ENCODE results near the gene OOEP.

The OOEP gene

DNA sequence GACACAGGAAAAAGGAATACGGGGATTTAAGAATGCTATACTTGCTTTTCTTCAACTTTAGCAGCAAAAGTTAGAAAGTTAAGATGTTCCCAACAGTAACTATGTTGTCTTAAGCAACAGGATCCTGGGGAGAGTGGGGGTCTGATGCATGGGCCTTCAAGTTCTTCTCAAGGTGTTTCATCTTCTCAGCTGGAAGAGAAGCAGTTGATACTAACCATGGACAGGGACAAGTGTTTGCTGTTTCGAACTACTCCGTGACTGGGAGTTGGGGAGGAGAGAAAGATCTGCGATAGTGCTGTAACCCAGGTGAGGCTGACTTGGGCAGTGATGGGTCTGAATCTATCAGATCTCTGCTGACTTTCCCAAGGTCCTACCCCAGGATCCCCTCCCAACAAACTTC is 1.0 kb downstream of the OOEP start:
- H3K4me3 ChIP-seq (replicated peaks; ENCODE audit: low read depth, low read length), result no peak overlapping the region
- TF ChIP-seq, protein P1, sequence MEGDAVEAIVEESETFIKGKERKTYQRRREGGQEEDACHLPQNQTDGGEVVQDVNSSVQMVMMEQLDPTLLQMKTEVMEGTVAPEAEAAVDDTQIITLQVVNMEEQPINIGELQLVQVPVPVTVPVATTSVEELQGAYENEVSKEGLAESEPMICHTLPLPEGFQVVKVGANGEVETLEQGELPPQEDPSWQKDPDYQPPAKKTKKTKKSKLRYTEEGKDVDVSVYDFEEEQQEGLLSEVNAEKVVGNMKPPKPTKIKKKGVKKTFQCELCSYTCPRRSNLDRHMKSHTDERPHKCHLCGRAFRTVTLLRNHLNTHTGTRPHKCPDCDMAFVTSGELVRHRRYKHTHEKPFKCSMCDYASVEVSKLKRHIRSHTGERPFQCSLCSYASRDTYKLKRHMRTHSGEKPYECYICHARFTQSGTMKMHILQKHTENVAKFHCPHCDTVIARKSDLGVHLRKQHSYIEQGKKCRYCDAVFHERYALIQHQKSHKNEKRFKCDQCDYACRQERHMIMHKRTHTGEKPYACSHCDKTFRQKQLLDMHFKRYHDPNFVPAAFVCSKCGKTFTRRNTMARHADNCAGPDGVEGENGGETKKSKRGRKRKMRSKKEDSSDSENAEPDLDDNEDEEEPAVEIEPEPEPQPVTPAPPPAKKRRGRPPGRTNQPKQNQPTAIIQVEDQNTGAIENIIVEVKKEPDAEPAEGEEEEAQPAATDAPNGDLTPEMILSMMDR (IDR thresholded peaks at IDR 0.05; ENCODE audit: low read depth, low read length, missing control alignments), result no peak
- DNase-seq (ENCODE audit: extremely low read depth, low read depth), result no peak

DNA sequence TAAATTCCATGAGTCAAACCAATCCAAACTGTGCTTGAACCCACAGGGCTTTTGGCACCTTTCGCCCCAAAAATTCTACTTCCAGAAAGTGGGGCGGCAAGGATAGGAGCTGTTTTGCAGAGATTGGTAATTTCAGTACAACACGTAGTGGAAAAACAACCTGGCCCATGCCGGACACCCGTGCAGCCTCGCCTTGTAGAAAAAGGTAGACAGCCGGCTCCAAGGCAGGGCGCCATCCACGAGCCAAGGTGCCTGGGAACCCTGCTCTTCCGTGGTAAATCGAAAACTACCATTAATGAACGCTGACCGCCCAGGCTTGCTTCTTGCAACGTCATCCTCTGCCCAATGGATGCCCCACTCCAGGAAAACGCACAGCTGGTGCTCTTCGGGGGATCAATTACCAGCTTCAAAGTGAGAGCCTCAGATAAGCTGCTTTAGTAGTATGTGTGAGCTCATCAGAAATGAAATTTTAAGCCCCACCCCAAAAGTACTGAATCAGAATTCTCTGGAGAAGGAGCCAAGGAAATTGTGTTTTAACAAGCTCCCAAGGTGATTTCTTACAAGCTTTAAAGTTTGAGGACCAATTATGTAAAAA is 1.8 kb downstream of the OOEP start:
- TF ChIP-seq, protein P1 (IDR thresholded peaks at IDR 0.05; ENCODE audit: low read depth, low read length, missing control alignments), result no peak
- DNase-seq (ENCODE audit: extremely low read depth, low read depth), result no peak
- H3K4me3 ChIP-seq (replicated peaks; ENCODE audit: low read depth, low read length), result no peak overlapping the region

DNA sequence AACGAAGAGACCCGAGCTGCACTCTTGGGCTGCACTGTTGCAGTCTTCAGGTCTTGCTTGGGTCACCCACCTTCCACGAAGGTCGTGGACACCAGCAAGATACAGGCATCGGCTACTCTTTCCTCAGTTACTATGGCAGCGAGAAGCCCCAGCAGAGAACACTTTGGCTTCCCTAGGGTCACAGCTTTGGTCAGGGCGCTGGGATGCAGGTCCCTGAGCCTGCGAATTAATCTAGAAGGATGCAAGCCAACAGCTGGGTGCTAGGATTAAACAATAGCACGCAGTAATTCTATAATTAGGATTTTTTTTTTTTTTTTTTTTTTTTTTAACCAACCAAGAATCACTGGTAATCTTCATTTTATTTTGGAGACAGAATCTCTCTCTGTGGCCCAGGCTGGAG is 5.1 kb downstream of the OOEP start:
- no peak for DNase-seq (ENCODE audit: extremely low read depth, low read depth)
- TF ChIP-seq, protein P1 (IDR thresholded peaks at IDR 0.05; ENCODE audit: low read depth, low read length, missing control alignments), result no peak
- no peak overlapping the region for H3K4me3 ChIP-seq (replicated peaks; ENCODE audit: low read depth, low read length)

DNA sequence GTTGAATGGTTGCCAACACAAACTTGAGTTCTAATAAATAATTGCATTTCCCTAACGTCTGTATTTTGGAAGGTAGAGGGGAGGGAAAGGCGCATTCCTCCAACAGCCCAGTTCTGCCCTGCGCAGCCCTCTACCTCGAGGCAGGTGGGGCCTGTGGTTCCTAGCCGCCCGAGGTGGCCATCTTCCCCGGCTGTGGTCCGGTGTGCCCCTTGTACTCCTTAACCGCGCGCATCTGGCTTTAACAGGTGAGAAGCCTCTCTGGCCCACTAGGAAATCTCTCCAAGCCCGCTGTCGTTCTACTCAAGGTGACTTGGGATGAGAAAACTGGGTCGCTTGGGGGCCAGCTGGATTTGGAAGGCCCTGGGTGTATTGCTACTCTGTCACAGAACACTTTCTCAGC is 5.6 kb downstream of the OOEP start:
- no peak for DNase-seq (ENCODE audit: extremely low read depth, low read depth)
- no peak overlapping the region for H3K4me3 ChIP-seq (replicated peaks; ENCODE audit: low read depth, low read length)
- TF ChIP-seq, protein P1 (IDR thresholded peaks at IDR 0.05; ENCODE audit: low read depth, low read length, missing control alignments), result no peak

DNA sequence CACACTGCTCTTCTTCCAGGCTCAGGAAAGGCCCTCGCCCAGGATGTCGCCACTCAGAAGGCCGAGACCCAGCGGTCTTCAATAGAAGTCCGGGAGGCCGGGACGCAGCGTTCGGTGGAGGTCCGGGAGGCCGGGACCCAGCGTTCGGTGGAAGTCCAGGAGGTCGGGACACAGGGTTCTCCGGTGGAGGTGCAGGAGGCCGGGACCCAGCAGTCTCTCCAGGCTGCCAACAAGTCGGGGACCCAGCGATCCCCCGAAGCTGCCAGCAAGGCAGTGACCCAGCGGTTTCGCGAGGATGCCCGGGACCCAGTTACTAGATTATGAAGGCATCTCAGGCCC is 6.2 kb downstream of the OOEP start:
- no peak for DNase-seq (ENCODE audit: extremely low read depth, low read depth)
- TF ChIP-seq, protein P1 (IDR thresholded peaks at IDR 0.05; ENCODE audit: low read depth, low read length, missing control alignments), result no peak
- H3K4me3 ChIP-seq (replicated peaks; ENCODE audit: low read depth, low read length), result no peak overlapping the region

DNA sequence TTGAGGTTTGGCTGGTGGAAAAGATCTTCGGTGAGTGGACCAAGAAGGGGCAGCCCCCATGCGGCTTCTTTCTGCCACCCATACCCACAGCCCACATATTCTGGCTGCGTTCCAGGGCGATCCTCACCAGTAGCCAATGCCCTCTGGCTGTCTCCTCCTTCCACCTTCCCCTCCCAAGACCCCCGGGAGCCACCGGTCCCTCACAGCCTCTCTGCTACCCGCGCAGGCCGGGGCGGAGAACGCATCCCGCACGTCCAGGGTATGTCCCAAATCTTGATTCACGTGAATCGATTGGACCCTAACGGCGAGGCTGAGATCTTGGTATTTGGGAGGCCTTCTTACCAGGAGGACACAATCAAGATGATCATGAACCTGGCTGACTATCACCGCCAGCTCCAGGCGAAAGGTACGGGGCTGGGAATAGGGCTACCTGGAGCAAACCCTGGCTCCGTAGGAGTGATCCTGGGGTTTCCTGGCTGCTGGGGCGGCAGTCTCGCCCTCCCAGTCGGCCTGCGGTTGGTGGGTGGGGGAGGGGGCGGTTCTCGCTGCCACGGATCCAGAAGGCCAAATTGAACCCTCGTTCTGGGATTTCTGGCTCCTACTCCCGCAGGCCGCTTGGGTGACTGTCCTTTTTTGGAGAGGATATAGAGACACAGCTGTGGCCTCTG is 6.7 kb downstream of the OOEP start:
- TF ChIP-seq, protein P1 (IDR thresholded peaks at IDR 0.05; ENCODE audit: low read depth, low read length, missing control alignments), result no peak
- H3K4me3 ChIP-seq (replicated peaks; ENCODE audit: low read depth, low read length), result no peak overlapping the region
- no peak for DNase-seq (ENCODE audit: extremely low read depth, low read depth)

DNA sequence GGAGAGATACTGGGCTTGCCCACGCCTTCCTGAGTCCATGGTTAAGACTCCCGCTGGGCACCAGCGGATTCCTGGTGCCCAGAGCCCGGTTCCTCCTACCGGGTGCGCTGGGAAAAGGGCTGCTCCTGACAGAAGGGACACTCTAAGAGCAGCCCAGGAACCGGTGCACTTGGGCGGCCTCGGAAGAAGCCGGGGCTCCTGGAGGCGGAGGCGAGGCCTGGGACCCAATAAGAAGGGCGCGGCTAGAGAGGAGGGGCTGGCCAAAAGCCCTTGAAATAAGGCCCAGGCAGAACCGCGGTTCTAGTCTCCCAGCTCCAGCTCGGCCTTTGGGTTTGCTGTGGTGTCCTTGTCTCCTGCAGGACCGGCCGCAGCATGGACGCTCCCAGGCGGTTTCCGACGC is 7.3 kb downstream of the OOEP start, which contains the start of gene KHDC3L:
Gene KHDC3L, plus strand, starts transcription at position 301 of the 400 bp plus-strand sequence. Its CDS starts 72 bp downstream, at position 373.
- DNase-seq (ENCODE audit: extremely low read depth, low read depth), result no peak
- no peak within 1 kb of the TSS for H3K4me3 ChIP-seq (replicated peaks; ENCODE audit: low read depth, low read length)
- TF ChIP-seq, protein P1 (IDR thresholded peaks at IDR 0.05; ENCODE audit: low read depth, low read length, missing control alignments), result no peak

Data from HFF-Myc (cell line).